H1 (cell line): ENCODE data around the gene DAZAP1. TPM values are rescaled to one million over a fixed set of nuclear protein-coding genes. Genes with fewer than 3 reads are reported as not detected.

Source experiments
- CTCF ChIA-PET: fragments of 300-600 bp; sonication (Branson Sonifier 250); formaldehyde crosslinking; loops from one replicate; lab custom pipeline; 2021; ENCODE audit not compliant: partially characterized antibody; lab: Charles Lee
- POLR2A ChIA-PET: fragments of 300-600 bp; sonication (Branson Sonifier 250); formaldehyde crosslinking; loops from one replicate; lab custom pipeline; 2021; ENCODE audit warnings: inconsistent platforms; ENCODE audit not compliant: partially characterized antibody; lab: Charles Lee
- DNase-seq, 2 experiments: peaks; one replicate each; pipeline versions ENCODE4 v3.0.0 to v3.0.0-alpha.2; 2010 to 2022; ENCODE audit warnings: low spot score in 2 of 2, low read depth in 1 of 2, mixed read lengths in 1 of 2
- FAIRE-seq: peaks from 2 replicates; lab custom pipeline; 2011; peaks lifted over from hg19 to GRCh38; lab: Jason Lieb, UNC
- H2AFZ ChIP-seq: 2 replicates; pipeline ENCODE4 v1.8.1; 2012; ENCODE audit warnings: low read length, inconsistent platforms
- H2AK5ac ChIP-seq: 2 replicates; pipeline ENCODE4 v1.6.1; 2013; ENCODE audit warnings: low read depth, low read length
- H2BK120ac ChIP-seq: replicated peaks from 2 replicates; pipeline ENCODE3; 2013; ENCODE audit warnings: low read depth, low read length, inconsistent platforms
- H2BK12ac ChIP-seq: 2 replicates; pipeline ENCODE4 v1.6.1; 2013; ENCODE audit warnings: low read depth, low read length
- H2BK15ac ChIP-seq: 2 replicates; pipeline ENCODE4 v1.6.1; 2013; ENCODE audit warnings: low read length
- H2BK20ac ChIP-seq: 2 replicates; pipeline ENCODE4 v1.6.1; 2013; ENCODE audit warnings: low read length
- H2BK5ac ChIP-seq: 2 replicates; pipeline ENCODE4 v1.6.1; 2013; ENCODE audit warnings: low read depth, low read length
- H3K14ac ChIP-seq: 2 replicates; pipeline ENCODE4 v1.6.1; 2013; ENCODE audit warnings: inconsistent platforms; ENCODE audit not compliant: insufficient read length
- H3K18ac ChIP-seq: 2 replicates; pipeline ENCODE4 v1.6.1; 2013; ENCODE audit warnings: low read length; ENCODE audit errors: extremely low read depth
- H3K23ac ChIP-seq: 2 replicates; pipeline ENCODE4 v1.6.1; 2013; ENCODE audit warnings: inconsistent platforms; ENCODE audit not compliant: insufficient read length
- H3K23me2 ChIP-seq: 2 replicates; pipeline ENCODE4 v1.6.1; 2013; ENCODE audit warnings: low read depth, low read length
- H3K27ac ChIP-seq: 2 replicates; pipeline ENCODE4 v1.6.1; 2011; ENCODE audit warnings: low read depth, low read length, inconsistent platforms
- H3K27me3 ChIP-seq, 4 experiments: replicated peaks in 1 of 4; 1 replicate in 1 of 4; 2 replicates in 3 of 4; pipeline versions ENCODE4 v1.6.1 to v1.8.1; 2011 to 2013; ENCODE audit warnings: low read length in 3 of 4, mild to moderate bottlenecking in 3 of 4, inconsistent platforms in 2 of 4, mixed read lengths in 2 of 4, moderate library complexity in 1 of 4; ENCODE audit not compliant: control insufficient read depth in 3 of 4, insufficient read depth in 3 of 4; ENCODE audit errors: extremely low read depth in 1 of 4
- H3K36me3 ChIP-seq, 4 experiments: 2 replicates each; pipeline versions ENCODE4 v1.6.1 to v1.8.1; 2011 to 2013; ENCODE audit warnings: mild to moderate bottlenecking in 4 of 4, low read length in 3 of 4, moderate library complexity in 2 of 4, control low read depth in 1 of 4, inconsistent platforms in 1 of 4; ENCODE audit not compliant: insufficient read depth in 4 of 4, control insufficient read depth in 2 of 4
- H3K4ac ChIP-seq: replicated peaks from 2 replicates; pipeline ENCODE3; 2013; ENCODE audit warnings: low read length, low read depth, mixed read lengths, inconsistent platforms; ENCODE audit not compliant: insufficient read length
- H3K4me1 ChIP-seq, 4 experiments: replicated peaks in 1 of 4; 1 replicate in 1 of 4; 2 replicates in 3 of 4; pipeline versions ENCODE4 v1.6.1 to v1.8.1; 2011 to 2013; ENCODE audit warnings: low read length in 3 of 4, inconsistent platforms in 2 of 4, mixed read lengths in 1 of 4; ENCODE audit not compliant: insufficient read depth in 4 of 4, control insufficient read depth in 3 of 4
- H3K4me2 ChIP-seq, 2 experiments: 2 replicates each; pipeline versions ENCODE4 v1.6.1 to v1.8.1; 2011 to 2013; ENCODE audit warnings: low read depth in 2 of 2, low read length in 2 of 2, control low read depth in 1 of 2, inconsistent platforms in 1 of 2, mild to moderate bottlenecking in 1 of 2; ENCODE audit not compliant: insufficient read depth in 1 of 2
- H3K4me3 ChIP-seq, 4 experiments: fragments of 200-600, 300-600 bp in 1 of 4; sonication (generic), shearing (Covaris generic), sonication (Bioruptor Twin) in 1 of 4; 2 replicates each; pipeline versions ENCODE4 v1.5.1 to v1.8.1; 2011 to 2016; ENCODE audit warnings: low read length in 4 of 4, low read depth in 3 of 4, control low read depth in 2 of 4, inconsistent platforms in 2 of 4, mild to moderate bottlenecking in 2 of 4, mixed read lengths in 1 of 4, moderate library complexity in 1 of 4; ENCODE audit not compliant: insufficient read depth in 2 of 4; ENCODE audit errors: extremely low read depth in 1 of 4
- H3K56ac ChIP-seq: replicated peaks from 2 replicates; pipeline ENCODE3; 2013; ENCODE audit warnings: low read depth, mild to moderate bottlenecking, mixed read lengths, low read length, inconsistent platforms; ENCODE audit not compliant: insufficient read length
- H3K79me1 ChIP-seq: 2 replicates; pipeline ENCODE4 v1.6.1; 2013; ENCODE audit warnings: low read depth, low read length, control low read depth
- H3K79me2 ChIP-seq, 2 experiments: 2 replicates each; pipeline versions ENCODE4 v1.6.1 to v1.8.1; 2012 to 2013; ENCODE audit warnings: low read length in 2 of 2, mild to moderate bottlenecking in 2 of 2, inconsistent platforms in 1 of 2; ENCODE audit not compliant: insufficient read depth in 2 of 2, control insufficient read depth in 1 of 2
- H3K9ac ChIP-seq, 4 experiments: replicated peaks in 1 of 4; 1 replicate in 1 of 4; 2 replicates in 3 of 4; pipeline versions ENCODE4 v1.6.1 to v1.8.1; 2011 to 2013; ENCODE audit warnings: low read depth in 3 of 4, low read length in 3 of 4, control low read depth in 2 of 4, mild to moderate bottlenecking in 2 of 4, moderate library complexity in 2 of 4, inconsistent platforms in 1 of 4; ENCODE audit errors: extremely low read depth in 1 of 4
- H3K9me3 ChIP-seq, 2 experiments: 2 replicates each; pipeline versions ENCODE4 v1.6.1 to v1.8.1; 2012 to 2013; ENCODE audit warnings: mild to moderate bottlenecking in 2 of 2, moderate library complexity in 2 of 2, control low read depth in 1 of 2, inconsistent platforms in 1 of 2, low read depth in 1 of 2, low read length in 1 of 2, mixed read lengths in 1 of 2; ENCODE audit not compliant: insufficient read depth in 2 of 2
- H4K20me1 ChIP-seq, 2 experiments: replicated peaks in 1 of 2; 2 replicates each; pipeline versions ENCODE3 to v1.8.1; 2011 to 2013; ENCODE audit warnings: inconsistent platforms in 2 of 2, low read length in 2 of 2, mild to moderate bottlenecking in 1 of 2; ENCODE audit not compliant: insufficient read depth in 2 of 2, control insufficient read depth in 1 of 2
- H4K5ac ChIP-seq: 2 replicates; pipeline ENCODE4 v1.6.1; 2013; ENCODE audit warnings: low read length, low read depth, mixed read lengths, inconsistent platforms; ENCODE audit not compliant: insufficient read length
- H4K8ac ChIP-seq: 2 replicates; pipeline ENCODE4 v1.8.0; 2013; ENCODE audit warnings: mild to moderate bottlenecking, moderate library complexity, low read length, inconsistent platforms; ENCODE audit not compliant: insufficient read depth; ENCODE audit errors: extremely low read depth
- H4K91ac ChIP-seq: replicated peaks from 2 replicates; pipeline ENCODE3; 2013; ENCODE audit warnings: low read length, mixed read lengths, inconsistent platforms; ENCODE audit not compliant: insufficient read length
- BRCA1 ChIP-seq: IDR thresholded peaks from 2 replicates; pipeline ENCODE4 v1.6.1; 2012; ENCODE audit warnings: low read depth, low read length, improper control_type of control experiment
- E2F6 ChIP-seq: IDR thresholded peaks from 2 replicates; pipeline ENCODE4 v1.6.1; 2012; ENCODE audit warnings: inconsistent platforms
- GTF2F1 ChIP-seq: IDR thresholded peaks from 2 replicates; pipeline ENCODE4 v1.6.1; 2012; ENCODE audit warnings: low read depth, low read length, improper control_type of control experiment, borderline replicate concordance
- NANOG ChIP-seq: IDR thresholded peaks from 2 replicates; pipeline ENCODE4 v1.6.1; 2011; ENCODE audit warnings: low read length, low read depth, mild to moderate bottlenecking, inconsistent platforms; ENCODE audit not compliant: insufficient read depth, poor library complexity, severe bottlenecking
- POLR2A ChIP-seq, 2 experiments: IDR thresholded peaks; 1 replicate in 1 of 2; 2 replicates in 1 of 2; pipeline ENCODE4 v1.6.1; 2011; ENCODE audit warnings: low read depth in 2 of 2, low read length in 2 of 2, mild to moderate bottlenecking in 2 of 2; ENCODE audit errors: control extremely low read depth in 1 of 2
- POU5F1 ChIP-seq: IDR thresholded peaks from 2 replicates; pipeline ENCODE4 v1.6.1; 2011; ENCODE audit warnings: low read depth, mild to moderate bottlenecking, low read length, moderate library complexity
- SIN3A ChIP-seq, 2 experiments: IDR thresholded peaks in 1 of 2; conservative IDR thresholded peaks in 1 of 2; 2 replicates each; pipeline ENCODE4 v1.6.1; 2011 to 2012; ENCODE audit warnings: low read length in 2 of 2, improper control_type of control experiment in 1 of 2, low read depth in 1 of 2, mild to moderate bottlenecking in 1 of 2
- SP4 ChIP-seq: IDR thresholded peaks from 2 replicates; pipeline ENCODE4 v1.6.1; 2012; ENCODE audit warnings: low read length, inconsistent platforms
- TEAD4 ChIP-seq: IDR thresholded peaks from 2 replicates; pipeline ENCODE4 v1.6.1; 2012; ENCODE audit warnings: low read depth, low read length, inconsistent platforms, mixed read lengths
- YY1 ChIP-seq: IDR thresholded peaks from 2 replicates; pipeline ENCODE4 v1.6.1; 2011; ENCODE audit warnings: low read depth, mild to moderate bottlenecking, low read length
- WGBS, 2 experiments: shearing (Covaris generic) in 1 of 2; methylation state at CpG; one replicate each; pipeline versions ENCODE4 v1.1.6 to v1.1.7; 2013 to 2015; ENCODE audit warnings: low lambda C conversion rate in 2 of 2, mixed read lengths in 2 of 2, inconsistent platforms in 1 of 2, low coverage in 1 of 2, missing lambda C conversion rate in 1 of 2; ENCODE audit not compliant: insufficient replicate concordance in 2 of 2, insufficient coverage in 1 of 2, insufficient read length in 1 of 2; ENCODE audit errors: extremely low coverage in 1 of 2, missing lambda C conversion rate in 1 of 2; 5-methylcytosine and 5-hydroxymethylcytosine counted together
- polyA plus RNA-seq, 7 experiments: library from polyadenylated mRNA; depleted of rRNA in 3 of 7; stranded (reverse) in 5 of 7; unstranded in 2 of 7; fragments of >200 nt in 5 of 7; fragments of 200-250 nt in 2 of 7; gene quantifications; 1 replicate in 5 of 7; 2 replicates in 1 of 7; 4 replicates in 1 of 7; pipeline versions ENCODE4 v1.2.1 to v1.2.3, GENCODE V29; 2011 to 2013; ENCODE audit warnings: missing spikeins in 2 of 7, mixed read lengths in 2 of 7
- total RNA-seq: library from RNA; stranded (reverse); fragmentation: NEBNext Ultra II Directional; extraction: Animal tissue kit (Norgen Biotek cat#: 25700); gene quantifications from 2 replicates; pipeline ENCODE4 v1.2.1, GENCODE V29; 2021

Gene DAZAP1
- total and polyA plus RNA-seq, 2 of the 8 experiments (the other 6 are each of a cell fraction or from before 2014, with no cell fraction given) = 79.6 to 341 TPM

GRCh38 chr19:1393841-1394240 lies 13.5 kb upstream of the DAZAP1 start:
- FAIRE-seq (no peak), DNase-seq (no peak)
- H3K18ac ChIP-seq = no peak overlapping the region
- peak overlapping the region; percentile 35; the same call in 1 of the 2 replicates for H2BK5ac ChIP-seq
- H3K27ac ChIP-seq = no peak overlapping the region
- H3K4me3 ChIP-seq = no peak overlapping the region
- H3K4ac ChIP-seq = no peak overlapping the region
- H4K91ac ChIP-seq = no peak overlapping the region
- TF ChIP-seq YY1 = no peak
- no peak for TF ChIP-seq NANOG
- TF ChIP-seq SP4 = no peak
- no peak for TF ChIP-seq BRCA1
- TF ChIP-seq GTF2F1 = no peak
- no peak for TF ChIP-seq TEAD4
- no peak for TF ChIP-seq E2F6
- TF ChIP-seq POLR2A (IDR thresholded peaks at IDR 0.05; ENCODE audit: control extremely low read depth in 1 of 2, low read depth in 2 of 2, low read length in 2 of 2) = no peak
- no peak for TF ChIP-seq POU5F1
- TF ChIP-seq SIN3A (conservative IDR thresholded peaks at IDR 0.05 in 1 of 2, IDR thresholded peaks at IDR 0.05 in 1 of 2; ENCODE audit: low read depth in 1 of 2, low read length in 2 of 2) = no peak
- H3K4me2 ChIP-seq = no peak overlapping the region
- peaks cover 2 to 10% of the 10 kb centered on the region in 2 experiments for H4K20me1 ChIP-seq
- no peak overlapping the region for H3K9ac ChIP-seq
- no peak overlapping the region for H3K23ac ChIP-seq
- H2BK15ac ChIP-seq = no peak overlapping the region
- 0 out of 2 replicates have a peak, but pooled peaks cover 5% of the 10 kb centered on the region for H3K79me1 ChIP-seq
- H3K79me2 ChIP-seq = no peaks in the 10 kb centered on the region; a peak in 1 of 4 replicates
- no peaks in the 10 kb centered on the region for H3K23me2 ChIP-seq
- H3K4me1 ChIP-seq = peaks cover 0 to 7% (median 0%) of the 10 kb centered on the region in 4 experiments; a peak in 2 of 7 replicates
- H2AK5ac ChIP-seq = no peak overlapping the region
- no peaks in the 10 kb centered on the region; a peak in 1 of 4 replicates for H3K9me3 ChIP-seq
- no peak overlapping the region for H2BK20ac ChIP-seq
- H2BK120ac ChIP-seq = no peak overlapping the region
- WGBS, 2 experiments = 94% methylated on average over 17 of the region's 17 CpGs; no CpG with 5 or more reads in 1 of the 2 experiments
- H3K27me3 ChIP-seq = no peaks in the 10 kb centered on the region
- no peak overlapping the region for H3K14ac ChIP-seq
- ChIA-PET CTCF (no interaction called here), POLR2A (interaction anchor here (0.7 to 1.9 kb wide), 11 partner anchors 8 to 125 kb away, joined by 3 to 7 read pairs (median 4); partner anchors contain the start of gene CIRBP)
- no peak overlapping the region for H3K56ac ChIP-seq
- H3K36me3 ChIP-seq = peaks cover 0 to 16% (median 11%) of the 10 kb centered on the region in 4 experiments; a peak in 6 of 8 replicates
- H4K5ac ChIP-seq = no peak overlapping the region
- H2BK12ac ChIP-seq = no peak overlapping the region
- H4K8ac ChIP-seq = no peak overlapping the region
- no peak overlapping the region for H2AFZ ChIP-seq
